GM21737 (cell line): ENCODE results near the gene ESPL1.
"Not testable (repeated sequence)": the region's sequence is repeated elsewhere in the genome, so short reads cannot be mapped to it uniquely, and the experiment has no call there.

Source experiments
- ATAC-seq: cut with Tn5 transposase; IDR thresholded peaks from one replicate; pipeline ENCODE4 v1.9.1; 2021; ENCODE audit warnings: mild to moderate bottlenecking, moderate library complexity; ENCODE audit not compliant: unreplicated experiment

The ESPL1 gene

DNA sequence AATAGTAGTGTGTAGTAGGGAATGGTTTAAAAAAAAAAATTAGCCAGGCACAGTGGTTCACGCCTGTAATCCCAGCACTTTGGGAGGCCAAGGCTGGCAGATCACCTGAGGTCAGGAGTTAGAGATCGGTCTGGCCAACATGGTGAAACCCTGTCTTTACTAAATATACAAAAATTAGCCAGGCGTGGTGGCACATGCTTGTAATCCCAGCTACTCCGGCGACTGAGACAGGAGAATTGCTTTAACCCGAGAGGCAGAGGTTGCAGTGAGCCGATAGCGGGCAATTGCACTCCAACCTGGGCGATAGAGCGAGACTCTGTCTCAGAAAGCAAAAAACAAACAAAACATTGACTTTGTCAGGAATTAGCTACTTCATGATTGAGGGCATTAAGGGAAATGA, 29.0 kb downstream of the ESPL1 start:
- not testable (repeated sequence) for ATAC-seq

DNA sequence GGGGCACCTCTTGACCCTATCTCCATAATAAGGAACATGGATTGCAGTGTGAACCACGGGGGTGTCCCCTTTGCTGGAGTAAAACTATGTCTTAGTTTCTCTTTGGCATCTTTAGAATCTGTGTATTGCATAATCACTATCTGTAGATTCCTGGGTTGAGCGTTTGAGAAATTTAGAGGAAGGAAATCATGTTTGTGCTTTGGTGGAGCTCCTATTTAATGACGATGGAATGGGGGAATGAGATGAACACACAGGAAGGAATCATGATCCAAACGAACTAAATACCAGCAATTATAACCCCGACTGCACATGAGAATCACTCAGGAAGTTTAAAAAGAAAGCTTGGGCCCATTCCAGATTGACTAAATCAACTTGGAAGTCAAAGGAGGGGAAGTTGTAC, 30.1 kb downstream of the ESPL1 start:
- ATAC-seq, result no peak

DNA sequence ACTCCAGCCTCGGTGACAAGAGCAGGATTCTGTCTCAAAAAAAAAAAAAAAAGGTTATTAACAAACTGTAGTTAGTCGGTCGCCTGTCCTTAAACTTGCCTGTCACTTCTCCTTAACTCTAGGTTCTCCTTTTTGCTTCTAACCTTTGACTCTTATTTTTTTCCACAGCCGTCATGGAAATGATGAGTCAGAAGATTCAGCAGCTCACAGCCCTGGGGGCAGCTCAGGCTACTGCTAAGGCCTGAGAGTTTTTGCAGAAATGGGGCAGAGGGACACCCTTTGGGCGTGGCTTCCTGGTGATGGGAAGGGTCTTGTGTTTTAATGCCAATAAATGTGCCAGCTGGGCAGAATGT, 31.0 kb downstream of the ESPL1 start:
- ATAC-seq, result no peak

DNA sequence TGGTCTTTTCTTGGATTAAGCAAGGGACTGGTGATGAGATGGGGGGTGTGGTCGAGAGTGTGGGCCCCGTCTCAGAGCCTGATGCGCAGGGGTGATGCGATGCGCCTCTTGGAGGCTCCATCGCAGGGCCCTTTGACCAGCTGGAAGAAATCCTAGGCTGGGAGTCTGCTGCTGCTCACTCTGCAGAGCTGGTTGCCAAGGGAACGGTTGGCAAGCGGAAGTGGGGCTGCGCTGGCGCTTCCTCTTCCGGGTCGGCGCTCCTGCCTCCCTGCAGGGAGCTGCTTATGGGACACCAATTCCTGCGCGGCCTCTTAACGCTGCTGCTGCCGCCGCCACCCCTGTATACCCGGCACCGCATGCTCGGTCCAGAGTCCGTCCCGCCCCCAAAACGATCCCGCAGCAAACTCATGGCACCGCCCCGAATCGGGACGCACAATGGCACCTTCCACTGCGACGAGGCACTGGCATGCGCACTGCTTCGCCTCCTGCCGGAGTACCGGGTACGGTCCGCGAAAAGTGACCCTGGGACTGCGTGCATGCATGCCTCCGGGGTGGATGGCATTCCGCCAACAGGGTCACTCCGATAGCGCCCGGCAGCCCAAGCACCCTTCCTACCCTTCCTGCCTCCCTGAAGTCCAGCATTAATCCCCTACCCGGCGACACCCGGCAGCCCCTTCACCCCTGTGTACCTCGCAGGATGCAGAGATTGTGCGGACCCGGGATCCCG, 31.5 kb downstream of the ESPL1 start, which contains the start of gene MYG1:
Gene MYG1, plus strand, starts transcription at position 242 of the 727 bp plus-strand sequence. Its CDS starts 43 bp downstream, at position 285.
- peak; percentile 62 for ATAC-seq

DNA sequence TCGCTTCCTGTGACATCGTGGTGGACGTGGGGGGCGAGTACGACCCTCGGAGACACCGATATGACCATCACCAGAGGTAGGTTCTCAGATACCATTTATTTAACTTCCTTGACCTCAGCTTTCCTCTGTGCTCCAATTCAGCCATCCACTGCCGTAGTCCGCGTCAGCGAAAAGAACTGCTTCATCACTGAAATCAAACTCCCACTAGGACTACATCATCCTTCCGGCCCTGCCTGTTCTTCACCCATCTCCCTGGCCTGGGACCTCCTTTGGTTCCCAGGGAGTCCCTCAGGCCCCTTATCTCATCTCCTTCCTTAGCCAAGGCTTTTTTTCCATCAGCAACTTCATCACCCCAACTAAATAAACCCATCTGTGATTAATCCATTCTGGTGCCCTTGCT, 32.1 kb downstream of the ESPL1 start:
- no peak for ATAC-seq

DNA sequence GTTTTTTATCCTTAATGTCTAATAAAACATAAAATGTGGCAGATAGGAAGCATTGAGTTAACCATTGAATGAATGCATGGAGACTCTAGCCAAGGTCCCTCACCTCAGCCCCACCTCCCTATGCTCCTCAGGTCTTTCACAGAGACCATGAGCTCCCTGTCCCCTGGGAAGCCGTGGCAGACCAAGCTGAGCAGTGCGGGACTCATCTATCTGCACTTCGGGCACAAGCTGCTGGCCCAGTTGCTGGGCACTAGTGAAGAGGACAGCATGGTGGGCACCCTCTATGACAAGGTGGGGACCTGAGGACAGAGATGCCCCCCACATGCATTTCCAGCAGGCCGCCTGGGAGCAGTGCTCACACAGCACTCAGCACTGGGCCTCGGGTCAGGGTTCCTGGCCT, 34.8 kb downstream of the ESPL1 start:
- no peak for ATAC-seq

DNA sequence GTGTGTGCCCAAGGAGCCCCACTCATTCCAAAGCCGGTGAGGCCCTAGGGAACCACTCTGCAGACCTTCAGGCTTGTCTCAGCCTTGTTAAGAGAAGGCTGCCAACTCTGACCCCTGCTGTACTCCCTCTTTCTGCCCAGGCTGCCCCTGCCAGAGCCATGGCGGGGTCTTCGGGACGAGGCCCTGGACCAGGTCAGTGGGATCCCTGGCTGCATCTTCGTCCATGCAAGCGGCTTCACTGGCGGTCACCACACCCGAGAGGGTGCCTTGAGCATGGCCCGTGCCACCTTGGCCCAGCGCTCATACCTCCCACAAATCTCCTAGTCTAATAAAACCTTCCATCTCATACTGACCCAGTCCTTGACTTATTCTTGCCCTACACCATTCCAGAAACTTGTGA, 38.7 kb downstream of the ESPL1 start:
- no peak for ATAC-seq

DNA sequence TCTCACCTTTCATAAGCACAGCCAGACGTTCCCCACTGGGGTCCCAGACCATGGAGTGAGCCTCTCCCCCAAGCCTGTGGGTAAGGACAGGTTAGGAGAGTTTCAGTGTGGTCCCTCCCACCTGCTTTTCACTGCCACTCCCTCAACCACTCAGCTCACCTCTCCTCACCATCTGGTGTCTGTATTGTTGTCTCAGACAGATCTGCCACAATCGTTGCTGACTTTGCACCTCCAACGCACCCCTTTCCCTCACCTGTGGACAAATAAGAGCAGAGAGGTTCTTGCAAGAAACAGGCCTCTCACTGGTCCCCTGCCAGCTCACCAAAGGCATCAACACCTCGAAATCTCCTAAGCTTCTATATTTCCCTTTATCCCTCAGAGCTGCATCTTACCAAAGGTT, 40.2 kb downstream of the ESPL1 start:
- no peak for ATAC-seq

DNA sequence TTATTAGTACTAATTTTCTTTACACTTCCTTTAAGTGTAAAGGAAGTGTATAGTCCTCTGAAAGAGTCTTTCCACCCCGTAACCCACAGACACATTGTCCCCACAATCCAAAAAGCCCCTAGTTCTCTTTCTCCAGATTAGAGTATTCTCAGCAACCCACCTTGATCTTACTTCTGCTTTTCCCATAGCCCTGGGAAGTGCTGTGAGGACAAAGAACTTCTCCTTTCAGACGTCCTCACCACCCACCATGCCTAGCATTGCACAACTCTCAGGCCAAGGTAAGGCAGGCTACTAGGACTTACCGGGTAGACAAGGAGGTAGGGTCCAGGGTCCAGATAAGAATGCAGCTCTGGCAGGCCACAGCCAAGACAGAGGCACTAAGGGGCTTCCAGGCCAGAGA, 45.9 kb downstream of the ESPL1 start:
- ATAC-seq, result no peak

DNA sequence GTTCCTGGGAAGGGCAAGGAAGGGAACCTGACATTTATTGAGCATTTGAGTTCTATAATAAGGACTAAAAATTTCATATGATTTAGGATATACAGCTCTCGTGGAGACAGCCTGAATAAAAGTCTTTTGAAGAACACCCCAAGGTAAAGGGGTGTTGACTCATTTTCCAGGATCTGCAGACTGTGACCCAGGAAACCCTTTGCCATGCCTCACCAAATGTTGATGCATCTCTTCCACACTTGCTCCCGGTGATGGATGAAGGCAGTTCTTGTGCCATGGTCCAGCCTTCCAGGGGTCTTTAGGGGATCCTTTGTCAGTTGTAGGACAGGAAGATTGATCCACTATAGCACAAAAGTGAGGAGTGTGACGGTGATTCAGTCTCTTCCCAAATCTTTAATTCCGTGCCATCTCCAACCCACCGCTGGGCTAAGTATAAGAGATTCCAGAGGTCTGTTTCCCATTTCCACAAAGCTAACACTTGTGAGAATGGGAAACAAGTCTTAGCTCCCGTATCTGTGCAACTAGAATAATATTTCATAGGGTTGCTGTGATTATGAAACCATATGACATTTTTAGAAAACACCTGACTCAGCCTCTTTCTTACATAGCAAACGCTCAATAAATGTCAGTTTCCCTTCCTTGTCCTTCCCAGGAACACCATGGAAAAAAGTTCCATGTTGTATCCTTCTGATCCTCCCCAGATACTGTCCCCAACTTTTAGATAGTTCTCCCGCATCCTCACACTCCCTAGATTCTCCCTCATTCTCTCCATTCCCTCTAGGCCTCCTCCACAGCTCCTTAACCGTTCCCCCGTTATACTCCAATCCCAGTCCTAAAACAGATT, 52.5 kb downstream of the ESPL1 start:
- ATAC-seq, result no peak

DNA sequence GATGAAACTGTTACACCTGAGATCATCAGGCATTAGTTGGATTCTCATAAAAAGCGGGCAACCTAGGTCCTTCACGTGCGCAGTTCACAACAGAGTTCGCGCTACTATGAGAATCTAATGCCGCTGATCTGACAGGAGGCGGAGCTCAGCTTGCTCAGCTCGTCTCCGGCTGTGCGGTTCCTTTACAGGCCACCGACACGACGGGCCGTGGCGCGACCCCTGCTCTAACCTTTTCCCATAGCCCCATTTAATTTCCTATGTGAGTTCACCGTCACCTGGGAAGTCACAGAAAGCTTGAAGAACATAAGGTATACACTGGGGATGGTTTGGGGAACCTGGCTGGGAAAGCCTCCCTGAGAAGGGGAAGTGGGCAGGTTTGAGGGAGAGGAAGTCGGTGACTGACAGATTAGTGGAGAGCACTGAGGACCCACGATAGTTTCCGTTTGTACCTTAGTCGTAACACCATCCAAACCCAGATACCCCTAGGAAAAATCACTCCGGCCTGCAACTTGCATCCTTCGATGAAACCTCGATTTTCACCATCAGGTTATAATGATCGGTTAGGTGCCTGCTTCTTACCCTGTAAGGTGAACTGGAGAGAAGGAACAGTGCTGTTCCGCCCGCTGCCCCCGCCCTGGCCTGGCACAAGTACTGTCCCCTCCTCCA, 56.1 kb downstream of the ESPL1 start:
- no peak for ATAC-seq

DNA sequence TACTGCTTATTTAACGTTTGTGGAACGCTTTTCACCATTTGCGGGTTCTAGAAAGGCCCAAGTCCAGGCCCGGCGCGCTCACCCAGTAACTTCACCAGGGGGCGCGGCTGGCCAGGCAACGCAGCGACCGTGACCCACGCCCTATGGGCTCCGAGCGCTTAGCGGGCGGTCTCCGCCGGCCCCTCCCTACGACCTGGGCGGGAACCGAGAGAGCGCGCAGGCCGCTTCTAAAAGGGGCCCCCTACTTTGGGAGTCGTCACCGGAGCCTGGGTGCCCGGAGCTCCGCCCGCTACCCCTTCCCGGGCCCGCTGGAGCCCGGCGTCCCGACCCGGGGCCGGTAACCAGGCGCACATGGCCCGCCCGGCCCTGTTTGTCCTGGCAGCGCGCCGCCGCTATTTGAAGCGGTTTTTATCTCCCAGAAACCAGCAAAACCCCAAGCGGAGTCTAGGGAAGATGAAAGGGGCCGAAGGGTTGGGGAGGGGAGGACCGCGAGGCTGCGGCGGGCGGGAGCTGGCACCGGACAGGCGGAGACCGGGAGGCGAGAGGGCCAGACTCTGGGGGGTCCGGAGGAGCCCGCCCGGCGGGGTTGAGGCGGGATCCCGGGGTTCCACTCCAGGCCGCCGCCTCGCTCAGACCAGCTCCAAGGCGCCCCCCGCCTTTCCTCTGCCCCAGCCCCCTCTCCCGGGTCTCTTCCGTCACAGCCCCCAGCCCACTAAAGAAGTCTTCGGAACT, 56.8 kb downstream of the ESPL1 start:
- ATAC-seq, result peak; percentile 51

DNA sequence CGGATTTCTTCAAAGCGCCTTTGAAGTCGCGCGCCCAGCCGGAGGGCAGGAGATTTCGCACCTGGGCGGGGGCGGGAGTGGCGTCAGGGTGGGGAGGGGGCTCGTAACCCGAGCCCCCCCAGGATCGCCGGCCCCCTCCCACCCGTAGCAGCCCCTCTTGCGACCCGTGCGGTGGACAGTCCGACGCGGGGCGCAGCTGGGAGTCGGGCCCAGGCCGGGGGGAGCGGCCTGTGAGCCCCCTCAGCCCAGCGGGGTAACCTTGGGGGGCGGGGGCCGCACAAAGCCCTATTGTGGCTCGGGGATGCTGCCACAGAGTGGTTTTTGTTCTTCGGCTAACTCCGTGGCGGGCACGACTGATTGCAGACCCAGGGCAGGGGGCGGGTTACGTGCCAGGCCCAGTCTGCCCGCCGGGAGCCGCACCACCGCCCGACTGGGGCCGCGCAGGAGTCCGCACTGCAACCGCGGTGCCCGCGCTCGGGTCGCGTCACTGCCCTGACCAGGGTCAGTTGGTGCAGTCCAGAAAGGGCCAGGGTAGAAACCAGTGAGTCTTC, 57.5 kb downstream of the ESPL1 start:
- ATAC-seq, result no peak

DNA sequence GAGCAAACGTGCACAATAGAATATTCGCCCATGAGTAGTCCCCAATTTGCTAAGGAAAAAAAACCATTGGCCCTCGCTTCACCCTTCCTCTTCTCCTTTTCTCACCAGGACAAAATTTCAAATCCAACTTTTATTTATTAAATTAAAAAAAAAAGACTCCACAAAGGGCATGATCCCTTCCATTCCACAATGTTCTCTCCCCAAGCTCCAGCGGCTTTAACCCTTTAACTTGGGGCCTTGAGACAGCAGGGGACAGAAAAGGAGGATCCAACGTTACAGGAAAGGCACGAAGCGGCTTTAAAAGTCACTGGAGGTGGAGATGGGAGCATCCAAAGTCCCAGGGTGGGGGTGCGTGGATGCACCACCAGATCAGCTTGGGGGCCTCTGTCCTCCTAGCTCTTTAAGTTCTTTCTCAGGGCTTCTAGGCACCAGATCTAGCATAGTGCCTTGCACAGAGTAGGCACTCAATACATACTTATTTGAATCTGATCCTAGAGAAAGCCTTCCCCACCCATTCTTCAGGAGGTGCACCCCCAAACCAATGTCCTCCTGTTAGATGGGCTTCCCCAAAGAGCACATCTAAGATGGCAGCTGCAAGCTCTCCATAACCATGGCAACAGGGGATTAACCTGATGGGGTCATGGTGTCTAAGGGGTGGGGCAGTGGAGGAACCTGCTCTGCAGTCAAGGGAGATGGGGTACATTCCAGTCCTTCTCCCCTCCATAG, 58.5 kb downstream of the ESPL1 start:
- no peak for ATAC-seq

DNA sequence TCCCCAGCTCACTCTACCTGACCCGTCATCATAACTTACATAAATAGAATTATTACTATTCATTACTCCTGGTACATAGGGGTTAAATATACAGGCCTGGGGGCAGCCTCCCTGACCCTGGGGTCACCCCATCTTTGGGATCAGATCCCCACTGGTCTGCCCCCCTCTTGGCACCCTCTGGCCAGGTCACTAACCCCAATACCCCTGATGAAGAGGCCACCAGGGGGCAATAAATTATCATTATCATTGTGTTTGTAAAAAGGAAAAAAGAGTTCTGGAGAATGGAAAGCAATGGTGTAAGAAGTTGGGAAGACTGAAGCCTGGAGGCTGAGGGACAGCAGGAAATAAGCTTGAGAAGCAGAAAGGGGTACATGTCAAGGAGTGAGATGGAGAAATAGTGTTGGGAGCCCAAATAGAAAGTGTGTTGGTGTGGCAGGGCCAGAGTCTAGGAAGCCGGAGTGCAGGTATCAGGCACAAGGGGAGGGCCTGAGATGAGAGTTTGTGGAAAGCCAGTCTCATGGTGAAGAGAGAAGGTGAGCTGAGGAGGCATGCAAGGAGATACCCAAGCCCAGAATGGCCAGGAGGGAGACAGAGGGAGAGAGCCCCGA, 59.4 kb downstream of the ESPL1 start:
- ATAC-seq, result no peak

DNA sequence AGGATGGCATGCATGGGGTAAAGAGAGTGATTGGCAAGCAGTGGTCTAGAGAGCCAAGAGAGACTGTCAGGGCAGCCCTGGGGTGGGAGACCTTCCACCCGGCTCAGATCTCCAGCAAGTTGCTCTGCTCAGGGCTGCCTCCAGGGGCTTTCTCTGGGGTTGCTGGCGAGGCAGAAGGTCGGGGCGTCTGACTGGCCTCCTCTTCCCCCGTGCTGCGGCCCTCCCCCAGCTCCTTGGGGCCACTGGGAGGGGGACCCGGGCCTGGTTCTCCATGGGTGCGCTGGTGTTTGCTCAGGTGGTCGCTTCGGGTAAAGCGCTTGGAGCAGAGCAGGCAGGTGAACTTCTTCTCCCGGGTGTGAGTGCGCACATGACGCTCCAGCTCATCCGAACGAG, 59.9 kb downstream of the ESPL1 start:
- no peak for ATAC-seq

DNA sequence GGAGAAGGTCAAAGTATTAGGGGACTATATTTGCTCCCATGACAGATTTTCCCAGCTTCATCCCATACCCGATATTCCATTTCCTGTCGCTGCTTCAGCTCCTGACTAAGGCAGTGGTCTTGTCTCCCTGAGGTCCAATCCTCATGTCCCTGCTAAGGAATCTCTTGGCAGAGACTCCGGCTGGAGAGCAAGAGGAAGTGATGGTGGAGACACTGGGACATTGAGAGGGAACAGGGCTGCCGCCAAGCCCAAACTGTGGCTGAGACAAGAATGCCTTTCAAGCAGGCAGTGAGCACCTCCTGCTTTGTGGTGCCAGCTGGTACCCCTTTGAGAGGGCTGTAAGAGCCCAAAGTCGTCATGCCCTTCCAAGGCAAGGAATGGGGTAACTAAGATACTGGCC, 62.6 kb downstream of the ESPL1 start:
- no peak for ATAC-seq

DNA sequence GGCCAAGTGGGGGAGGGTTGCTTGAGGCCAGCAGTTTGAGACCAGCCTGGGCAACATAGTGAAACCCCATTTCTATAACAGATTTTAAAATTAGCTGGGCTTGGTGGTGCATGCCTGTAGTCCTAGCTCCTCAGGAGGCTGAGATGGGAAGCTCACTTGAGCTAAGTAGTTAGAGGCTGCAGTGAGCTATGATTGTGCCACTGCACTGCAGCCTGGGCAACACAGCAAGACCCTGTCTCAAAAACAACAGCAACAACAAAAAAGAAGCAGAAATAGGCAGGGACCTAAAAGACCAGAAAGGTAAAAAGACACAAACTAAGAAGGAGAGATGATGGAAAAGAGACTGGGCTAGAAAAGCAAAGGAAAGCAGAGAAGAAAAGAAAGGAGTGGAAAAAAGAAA, 64.2 kb downstream of the ESPL1 start:
- not testable (repeated sequence) for ATAC-seq

DNA sequence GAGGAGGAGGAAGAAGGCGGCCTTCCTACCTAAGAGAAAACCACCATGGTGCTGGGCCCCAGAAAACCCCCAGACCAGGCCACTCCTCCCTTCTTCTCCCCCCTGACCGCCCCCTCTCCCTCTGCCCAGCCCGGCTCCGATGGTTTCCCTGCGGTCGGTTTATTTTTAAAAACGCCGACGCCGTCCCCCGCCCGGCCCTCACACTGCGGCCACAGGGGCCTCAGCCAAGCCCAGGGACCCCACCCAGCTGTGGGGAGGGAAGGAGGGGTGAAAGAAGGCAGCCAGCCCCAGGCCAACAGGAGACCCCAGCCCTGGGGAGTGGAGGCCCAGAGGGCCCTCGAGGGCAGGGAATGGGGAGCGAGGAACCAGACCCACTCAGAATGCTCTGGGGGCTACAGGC, 64.6 kb downstream of the ESPL1 start:
- ATAC-seq, result no peak

DNA sequence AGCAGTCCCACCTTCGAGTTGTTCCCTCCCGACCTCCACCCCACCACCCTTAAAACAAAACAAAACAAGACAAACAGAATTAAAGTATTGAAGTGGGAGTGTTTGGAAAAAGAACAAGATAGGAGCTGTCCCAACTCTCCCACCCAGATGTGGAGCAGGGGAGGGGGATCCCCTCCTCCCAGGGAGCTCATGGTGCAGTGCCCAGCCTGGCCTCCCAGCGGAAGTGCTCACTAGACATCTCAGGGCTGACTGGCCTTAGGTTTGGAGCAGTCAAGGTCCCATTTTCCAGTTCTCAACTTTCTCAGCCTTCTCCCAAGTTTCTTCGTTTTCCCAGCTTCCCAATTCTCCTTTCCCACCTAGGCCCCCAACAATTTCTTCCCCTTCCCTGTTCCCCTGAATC, 65.2 kb downstream of the ESPL1 start:
- no peak for ATAC-seq
